Right lobe of liver (tissue), 4 donors: Measurements from ENCODE around the gene ZBTB22.

Source experiments
- POLR2A ChIP-seq: fragments of 450-650 bp; IDR thresholded peaks from one replicate; pipeline ENCODE4 v1.6.1; 2017; ENCODE audit warnings: antibody characterized with exemption, mild to moderate bottlenecking
- TF ChIP-seq, protein P1 (sequence below), 4 donors: fragments of 200-600 bp in 3 of 4; fragments of 450-650 bp in 1 of 4; IDR thresholded peaks; one replicate each; pipeline versions ENCODE4 v1.5.1 to v1.8.0; 2016 to 2022; ENCODE audit warnings: antibody characterized with exemption in 4 of 4, mild to moderate bottlenecking in 2 of 4
- donor health status: DM: no; HTN: no; CAD: no.
- donor health status: DM: no; HTN: no; CAD: no.
- donor health status: DM: no; HTN: yes; CAD: no.

DNA sequence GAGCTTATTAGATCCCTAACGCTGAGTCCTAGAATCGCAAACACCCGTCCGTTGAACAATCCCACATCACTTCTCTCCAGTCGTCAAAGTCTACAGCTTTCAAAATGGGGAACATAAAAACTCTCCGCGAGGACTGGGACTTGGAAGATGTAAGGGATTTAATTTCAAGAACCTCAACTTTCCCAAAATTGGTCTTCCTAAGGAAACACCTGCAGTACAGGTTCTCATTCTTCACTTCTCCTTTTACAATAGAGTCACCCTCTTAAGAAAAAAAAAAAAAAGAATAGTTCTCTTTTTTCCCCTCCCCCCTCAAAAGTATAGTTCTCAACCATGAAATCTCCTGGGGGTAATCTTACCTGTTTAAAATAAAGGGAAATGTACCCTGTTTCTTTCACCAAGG is 6.6 kb upstream of the ZBTB22 start:
- TF ChIP-seq, protein P1, sequence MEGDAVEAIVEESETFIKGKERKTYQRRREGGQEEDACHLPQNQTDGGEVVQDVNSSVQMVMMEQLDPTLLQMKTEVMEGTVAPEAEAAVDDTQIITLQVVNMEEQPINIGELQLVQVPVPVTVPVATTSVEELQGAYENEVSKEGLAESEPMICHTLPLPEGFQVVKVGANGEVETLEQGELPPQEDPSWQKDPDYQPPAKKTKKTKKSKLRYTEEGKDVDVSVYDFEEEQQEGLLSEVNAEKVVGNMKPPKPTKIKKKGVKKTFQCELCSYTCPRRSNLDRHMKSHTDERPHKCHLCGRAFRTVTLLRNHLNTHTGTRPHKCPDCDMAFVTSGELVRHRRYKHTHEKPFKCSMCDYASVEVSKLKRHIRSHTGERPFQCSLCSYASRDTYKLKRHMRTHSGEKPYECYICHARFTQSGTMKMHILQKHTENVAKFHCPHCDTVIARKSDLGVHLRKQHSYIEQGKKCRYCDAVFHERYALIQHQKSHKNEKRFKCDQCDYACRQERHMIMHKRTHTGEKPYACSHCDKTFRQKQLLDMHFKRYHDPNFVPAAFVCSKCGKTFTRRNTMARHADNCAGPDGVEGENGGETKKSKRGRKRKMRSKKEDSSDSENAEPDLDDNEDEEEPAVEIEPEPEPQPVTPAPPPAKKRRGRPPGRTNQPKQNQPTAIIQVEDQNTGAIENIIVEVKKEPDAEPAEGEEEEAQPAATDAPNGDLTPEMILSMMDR (IDR thresholded peaks at IDR 0.05), result no peak
- no peak for TF ChIP-seq POLR2A
